CD4-positive, alpha-beta T cell (primary cell): ENCODE results near the gene PSMB2. TPM values are rescaled to one million over a fixed set of nuclear protein-coding genes. Genes with fewer than 3 reads are reported as not detected.

Experiments
- ATAC-seq: fragments of 200-7000 bp; cut with Tn5 transposase; one replicate; pipeline ENCODE4 v1.10.0; 2022; ENCODE audit warnings: mild to moderate bottlenecking; ENCODE audit not compliant: poor library complexity
- CTCF ChIA-PET: fragments of 350-600 bp; sonication (Branson Sonifier 250); formaldehyde crosslinking; loops from one replicate; lab custom pipeline; 2021; ENCODE audit warnings: antibody characterized with exemption, inconsistent platforms; lab: Charles Lee
- POLR2A ChIA-PET: fragments of 350-600 bp; sonication (Branson Sonifier 250); formaldehyde crosslinking; loops from one replicate; lab custom pipeline; 2021; ENCODE audit warnings: antibody characterized with exemption, inconsistent platforms; lab: Charles Lee
- DNase-seq, 14 experiments: peaks; one replicate each; pipeline ENCODE4 v3.0.0-alpha.2; 2013 to 2020; ENCODE audit warnings: mixed read lengths in 2 of 14
- H3K27ac ChIP-seq, 2 donors: one replicate each; pipeline versions ENCODE4 v1.5.1 to v1.7.0; 2013; ENCODE audit warnings: low read length in 2 of 2, low read depth in 1 of 2, mild to moderate bottlenecking in 1 of 2
- H3K27me3 ChIP-seq, 2 experiments: 1 replicate in 1 of 2; 2 replicates in 1 of 2; pipeline versions ENCODE4 v1.6.1 to v1.7.0; 2013; ENCODE audit warnings: low read length in 2 of 2, control low read depth in 1 of 2, mild to moderate bottlenecking in 1 of 2, moderate library complexity in 1 of 2; ENCODE audit not compliant: insufficient read depth in 2 of 2, control insufficient read depth in 1 of 2
- H3K36me3 ChIP-seq: one replicate; pipeline ENCODE4 v1.6.1; 2013; ENCODE audit warnings: low read length, control low read depth; ENCODE audit not compliant: insufficient read depth
- H3K4me1 ChIP-seq: one replicate; pipeline ENCODE4 v1.6.1; 2013; ENCODE audit warnings: low read length, control low read depth; ENCODE audit not compliant: insufficient read depth
- H3K4me3 ChIP-seq: one replicate; pipeline ENCODE4 v1.5.1; 2013; ENCODE audit warnings: mild to moderate bottlenecking, low read length, moderate library complexity
- H3K9me3 ChIP-seq, 2 experiments: 1 replicate in 1 of 2; 2 replicates in 1 of 2; pipeline versions ENCODE4 v1.6.1 to v1.7.0; 2013; ENCODE audit warnings: low read length in 2 of 2, mild to moderate bottlenecking in 2 of 2, control low read depth in 1 of 2, moderate library complexity in 1 of 2; ENCODE audit not compliant: control insufficient read depth in 1 of 2, insufficient read depth in 1 of 2
- H3K27ac Mint-ChIP-seq: one replicate; pipeline ENCODE4 v1.8.0; 2020; ENCODE audit warnings: mixed read lengths
- H3K27me3 Mint-ChIP-seq: one replicate; pipeline ENCODE4 v1.8.0; 2021; ENCODE audit warnings: mixed read lengths
- H3K36me3 Mint-ChIP-seq: one replicate; pipeline ENCODE4 v1.8.0; 2021; ENCODE audit warnings: low read depth, mixed read lengths
- H3K4me1 Mint-ChIP-seq: one replicate; pipeline ENCODE4 v1.8.0; 2021; ENCODE audit warnings: low read depth, mixed read lengths
- H3K4me3 Mint-ChIP-seq: one replicate; pipeline ENCODE4 v1.8.0; 2020; ENCODE audit warnings: mild to moderate bottlenecking, mixed read lengths
- H3K9me3 Mint-ChIP-seq: one replicate; pipeline ENCODE4 v1.8.0; 2020; ENCODE audit warnings: mixed read lengths
- CTCF ChIP-seq: fragments of 200-600 bp; IDR thresholded peaks from one replicate; pipeline ENCODE4 v1.8.0; 2022; ENCODE audit warnings: antibody characterized with exemption, mild to moderate bottlenecking
- intact Hi-C, 2 experiments: fragments of 100-400 bp; cut with DNase I in 1 of 2; cut with micrococcal nuclease in 1 of 2; formaldehyde crosslinking; loops; one replicate each; pipeline versions ENCODE4 v1.15.1 to v1.9.0; 2023 to 2025; cut with DNase I, micrococcal nuclease
- total RNA-seq, 174 experiments: library from RNA in 2 of 174; stranded (reverse) in 2 of 174; gene quantifications; one replicate each; pipeline ENCODE4 v1.2.3 and lab custom pipeline; 2021 to 2026

Gene PSMB2
- total RNA-seq, 2 experiments from 2014 or later = 34.0 to 35.3 TPM

- ChIA-PET CTCF (interaction anchor here (0.7 to 1.3 kb wide), 2 partner anchors 8 to 70 kb away, joined by 3 to 5 read pairs; no protein-coding TSS in a partner anchor), POLR2A (interaction anchor here (1.2 kb wide), 1 partner anchor 89 kb away, joined by 3 read pairs; no protein-coding TSS in a partner anchor)
- H3K9me3 ChIP-seq = no peaks in the 10 kb centered on the region
- DNase-seq (no peak), ATAC-seq (no peak)
- Mint-ChIP-seq H3K27me3 (peaks cover 43% of the 10 kb centered on the region), H3K27ac (no peak overlapping the region), H3K9me3 (no peaks in the 10 kb centered on the region), H3K4me3 (no peak overlapping the region), H3K4me1 (peaks cover 12% of the 10 kb centered on the region), H3K36me3 (peaks cover 7% of the 10 kb centered on the region)
- H3K4me3 ChIP-seq = no peak overlapping the region
- H3K36me3 ChIP-seq = no peaks in the 10 kb centered on the region
- H3K4me1 ChIP-seq = peaks cover 4% of the 10 kb centered on the region
- intact Hi-C loops = loop anchor here in 1 of 2 experiments (10.0 kb wide), 1 partner anchor 819 kb away; the partner anchor contains the start of gene MRPS15
- no peak overlapping the region for H3K27ac ChIP-seq
- no peak for TF ChIP-seq CTCF
- H3K27me3 ChIP-seq = peaks cover 0 to 18% of the 10 kb centered on the region in 2 experiments
Observed at GRCh38 chr1:35646043-35646442, 4.7 kb upstream of the PSMB2 start.

- CTCF ChIA-PET = interaction anchor here (1.2 kb wide), 1 partner anchor 9 kb away, joined by 3 read pairs; no protein-coding TSS in a partner anchor
- Mint-ChIP-seq H3K27ac (no peak overlapping the region), H3K4me3 (peak overlapping the region; percentile 56), H3K4me1 (peaks cover 28% of the 10 kb centered on the region), H3K27me3 (peaks cover 43% of the 10 kb centered on the region), H3K9me3 (no peaks in the 10 kb centered on the region), H3K36me3 (peaks cover 7% of the 10 kb centered on the region)
- no peak for TF ChIP-seq CTCF
- ATAC-seq (no peak), DNase-seq (no peak)
- H3K9me3 ChIP-seq = no peaks in the 10 kb centered on the region
- POLR2A ChIA-PET = interaction anchor here (0.6 kb wide), 1 partner anchor 100 kb away, joined by 3 read pairs; no protein-coding TSS in a partner anchor
- intact Hi-C loops = loop anchor here (5.0 to 10.0 kb wide), 3 partner anchors 73 to 821 kb away; partner anchors contain the start of genes C1orf216 (in 2 of the 2), CLSPN (in 1 of the 2) and MRPS15 (in 1 of the 2)
- no peak overlapping the region for H3K4me3 ChIP-seq
- H3K27ac ChIP-seq = no peak overlapping the region
- H3K36me3 ChIP-seq = no peaks in the 10 kb centered on the region
- peaks cover 15% of the 10 kb centered on the region for H3K4me1 ChIP-seq
- peaks cover 0 to 18% of the 10 kb centered on the region in 2 experiments for H3K27me3 ChIP-seq
Observed at GRCh38 chr1:35644204-35644603, 2.9 kb upstream of the PSMB2 start.

GRCh38 chr1:35642471-35642955 lies 1.2 kb upstream of the PSMB2 start:
- Mint-ChIP-seq H3K27me3 (peaks cover 40% of the 10 kb centered on the region), H3K36me3 (peaks cover 12% of the 10 kb centered on the region)
- H3K27ac ChIP-seq = no peak overlapping the region

More at GRCh38 chr1:35642471-35642955, 1.2 kb upstream of the PSMB2 start:
- Histone ChIP-seq H3K4me3 (peak overlapping the region; percentile 83), H3K27me3 (peaks cover 0 to 18% of the 10 kb centered on the region in 2 experiments), H3K9me3 (no peaks in the 10 kb centered on the region), H3K4me1 (peaks cover 15% of the 10 kb centered on the region), H3K36me3 (no peaks in the 10 kb centered on the region)
- Mint-ChIP-seq H3K9me3 (no peaks in the 10 kb centered on the region), H3K27ac (peak overlapping the region; percentile 98), H3K4me3 (peak overlapping the region; percentile 99), H3K4me1 (peaks cover 42% of the 10 kb centered on the region)
- POLR2A ChIA-PET = interaction anchor here (1.1 kb wide), 1 partner anchor 74 kb away, joined by 8 read pairs; no protein-coding TSS in a partner anchor
- no peak for ATAC-seq
- intact Hi-C loops = loop anchor here (5.0 to 10.0 kb wide), 3 partner anchors 75 to 822 kb away; partner anchors contain the start of genes C1orf216 (in 2 of the 2), CLSPN (in 1 of the 2) and MRPS15 (in 1 of the 2)
- CTCF ChIA-PET = interaction anchor here (0.7 to 1.0 kb wide), 2 partner anchors 9 to 78 kb away, joined by 3 read pairs; no protein-coding TSS in a partner anchor
- DNase-seq = peak in 3 of 14 experiments; percentile 10 to 40 (median 15)
- no peak for TF ChIP-seq CTCF
